HepG2 (cell line): ENCODE results near the gene ATP2A3. TPM values are rescaled to one million over a fixed set of nuclear protein-coding genes. Genes with fewer than 3 reads are reported as not detected.

Experiments
- AGO1 ChIP-seq: fragments of 200-400 bp; formaldehyde crosslinking; IDR thresholded peaks from 2 replicates; pipeline ENCODE4 v1.6.1; 2017; ENCODE audit warnings: mild to moderate bottlenecking, low read depth, low read length, moderate library complexity; ENCODE audit not compliant: poor library complexity, severe bottlenecking
- DPF2 ChIP-seq: sonication (generic); formaldehyde crosslinking; IDR thresholded peaks from 2 replicates; pipeline ENCODE4 v1.4.0; 2020; ENCODE audit warnings: mild to moderate bottlenecking, low read depth, missing genetic modification reagents, borderline replicate concordance
- FOXP1 ChIP-seq, 2 experiments: fragments of 450-650 bp in 1 of 2; IDR thresholded peaks; 2 replicates each; pipeline ENCODE4 v1.6.1; 2017 to 2018; ENCODE audit warnings: antibody characterized with exemption in 1 of 2
- HNF4G ChIP-seq, 2 experiments: sonication (generic) in 1 of 2; formaldehyde crosslinking in 1 of 2; IDR thresholded peaks; 2 replicates each; pipeline versions ENCODE4 v1.4.0 to v1.6.1; 2011 to 2020; ENCODE audit warnings: borderline replicate concordance in 2 of 2, low read depth in 2 of 2, mild to moderate bottlenecking in 2 of 2, low read length in 1 of 2, missing genetic modification reagents in 1 of 2, moderate library complexity in 1 of 2
- JUN ChIP-seq: sonication (generic); formaldehyde crosslinking; IDR thresholded peaks from 2 replicates; pipeline ENCODE4 v1.4.0; 2020; ENCODE audit warnings: mild to moderate bottlenecking, missing genetic modification reagents
- KAT2B ChIP-seq: fragments of 150-350 bp; IDR thresholded peaks from 2 replicates; pipeline ENCODE4 v1.6.1; 2014; ENCODE audit warnings: low read depth, low read length, borderline replicate concordance
- KLF15 ChIP-seq: sonication (generic); formaldehyde crosslinking; IDR thresholded peaks from 2 replicates; pipeline ENCODE4 v1.8.1; 2023; ENCODE audit warnings: borderline replicate concordance, mild to moderate bottlenecking, inconsistent platforms, missing genetic modification reagents, mixed read lengths
- MEIS1 ChIP-seq: sonication (generic); formaldehyde crosslinking; IDR thresholded peaks from 2 replicates; pipeline ENCODE4 v1.9.0; 2021; ENCODE audit warnings: mild to moderate bottlenecking, missing genetic modification reagents, moderate library complexity, borderline replicate concordance
- PHF21A ChIP-seq: sonication (generic); formaldehyde crosslinking; IDR thresholded peaks from 2 replicates; pipeline ENCODE4 v1.5.0; 2020; ENCODE audit warnings: mild to moderate bottlenecking, missing genetic modification reagents
- RERE ChIP-seq: IDR thresholded peaks from 2 replicates; pipeline ENCODE4 v1.6.1; 2016; ENCODE audit warnings: low read depth, missing genetic modification reagents, missing compliant biosample characterization
- ZMAT3 ChIP-seq: sonication (generic); formaldehyde crosslinking; conservative IDR thresholded peaks from 2 replicates; pipeline ENCODE4 v1.7.0; 2021; ENCODE audit warnings: missing genetic modification reagents
- ZNF18 ChIP-seq: sonication (generic); formaldehyde crosslinking; IDR thresholded peaks from 2 replicates; pipeline ENCODE4 v1.8.0; 2022; ENCODE audit warnings: mild to moderate bottlenecking, missing genetic modification reagents; ENCODE audit not compliant: insufficient replicate concordance
- ZNF205 ChIP-seq: IDR thresholded peaks from 2 replicates; pipeline ENCODE4 v1.6.1; 2018; ENCODE audit warnings: missing biosample characterization, missing genetic modification reagents
- ZNF24 ChIP-seq: fragments of 450-650 bp; IDR thresholded peaks from 2 replicates; pipeline ENCODE4 v1.6.1; 2017; ENCODE audit warnings: antibody characterized with exemption, mild to moderate bottlenecking
- ZNF256 ChIP-seq: sonication (generic); formaldehyde crosslinking; conservative IDR thresholded peaks from 2 replicates; pipeline ENCODE4 v1.4.0; 2020; ENCODE audit warnings: missing genetic modification reagents
- ZNF337 ChIP-seq: sonication (generic); formaldehyde crosslinking; IDR thresholded peaks from 2 replicates; pipeline ENCODE4 v1.5.1; 2020; ENCODE audit warnings: missing genetic modification reagents, low read depth, mild to moderate bottlenecking, borderline replicate concordance
- ZNF615 ChIP-seq: sonication (generic); formaldehyde crosslinking; IDR thresholded peaks from 2 replicates; pipeline ENCODE4 v1.5.0; 2020; ENCODE audit warnings: mild to moderate bottlenecking, missing genetic modification reagents, borderline replicate concordance
- ZNF713 ChIP-seq: sonication (generic); formaldehyde crosslinking; IDR thresholded peaks from 2 replicates; pipeline ENCODE4 v1.4.0; 2020; ENCODE audit warnings: mild to moderate bottlenecking, missing genetic modification reagents
- polyA plus RNA-seq, 8 experiments: library from polyadenylated mRNA; depleted of rRNA in 3 of 8; stranded (reverse) in 7 of 8; unstranded in 1 of 8; fragments of >200 nt; fragmentation: Illumina TruSeq in 4 of 8; extraction: Trizol in 4 of 8; gene quantifications; 2 replicates each; pipeline versions ENCODE4 v1.2.1 to v1.2.3, GENCODE V29; 2011 to 2016; ENCODE audit warnings: low read depth in 4 of 8, missing spikeins in 1 of 8, mixed read lengths in 1 of 8; ENCODE audit not compliant: insufficient read depth in 1 of 8
- total RNA-seq, 5 experiments: library from RNA; depleted of rRNA; stranded (reverse); fragments of >200 nt; fragmentation: Illumina TruSeq; extraction: Trizol; gene quantifications; 2 replicates each; pipeline ENCODE4 v1.2.3, GENCODE V29; 2016; ENCODE audit warnings: low read depth in 1 of 5
- TF ChIP-seq, protein P1 (sequence below): sonication (generic); formaldehyde crosslinking; IDR thresholded peaks from 2 replicates; pipeline ENCODE4 v1.8.1; 2023; ENCODE audit warnings: missing genetic modification reagents, inconsistent platforms, borderline replicate concordance

Gene ATP2A3
- total and polyA plus RNA-seq, 2 of the 13 experiments (the other 11 are each of a cell fraction or from before 2014, with no cell fraction given) = 0.07 TPM; not detected in 1

- TF ChIP-seq ZNF256 (CRISPR knock-in tag) (peak; percentile 68; the same call in 1 of the 2 replicates), ZNF205 (CRISPR knock-in tag) (peak; percentile 75), ZNF615 (CRISPR knock-in tag) (no peak; the same call in 1 of the 2 replicates), PHF21A (CRISPR knock-in tag) (peak; percentile 62), HNF4G (IDR thresholded peaks at IDR 0.05; ENCODE audit: borderline replicate concordance, low read depth, low read length) (peak; percentile 18; the same call in 1 of the 2 replicates), HNF4G (CRISPR knock-in tag; IDR thresholded peaks at IDR 0.05; ENCODE audit: borderline replicate concordance, low read depth) (no peak), KAT2B (no peak), ZNF24 (no peak), ZNF337 (CRISPR knock-in tag) (no peak), ZNF713 (no peak), MEIS1 (CRISPR knock-in tag) (no peak), FOXP1 (IDR thresholded peaks at IDR 0.05) (no peak), FOXP1 (CRISPR knock-in tag; IDR thresholded peaks at IDR 0.05) (no peak), ZMAT3 (CRISPR knock-in tag) (no peak), DPF2 (CRISPR knock-in tag) (no peak), AGO1 (peak; percentile 45), RERE (CRISPR knock-in tag) (no peak), JUN (CRISPR knock-in tag) (no peak), ZNF18 (CRISPR knock-in tag) (no peak), KLF15 (CRISPR knock-in tag) (0 out of 2 replicates have a peak, but pooled peaks have one; percentile 59)
- TF ChIP-seq, protein P1, sequence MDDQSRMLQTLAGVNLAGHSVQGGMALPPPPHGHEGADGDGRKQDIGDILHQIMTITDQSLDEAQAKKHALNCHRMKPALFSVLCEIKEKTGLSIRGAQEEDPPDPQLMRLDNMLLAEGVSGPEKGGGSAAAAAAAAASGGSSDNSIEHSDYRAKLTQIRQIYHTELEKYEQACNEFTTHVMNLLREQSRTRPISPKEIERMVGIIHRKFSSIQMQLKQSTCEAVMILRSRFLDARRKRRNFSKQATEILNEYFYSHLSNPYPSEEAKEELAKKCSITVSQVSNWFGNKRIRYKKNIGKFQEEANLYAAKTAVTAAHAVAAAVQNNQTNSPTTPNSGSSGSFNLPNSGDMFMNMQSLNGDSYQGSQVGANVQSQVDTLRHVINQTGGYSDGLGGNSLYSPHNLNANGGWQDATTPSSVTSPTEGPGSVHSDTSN (CRISPR knock-in tag) = peak; percentile 86
These were observed 40.5 kb upstream of the ATP2A3 start (continued) for GRCh38 chr17:4004517-4005295.
